Stimulated activated CD4-positive, alpha-beta T cell treated with anti-CD3 and anti-CD28 coated beads, TNF-alpha, amount 100 ng/mL, for 24 hours (primary cell): ENCODE results near the gene IFFO2.
A peak's percentile ranks its signal among the peaks of the same experiment; 100 is the strongest.
"Not testable (repeated sequence)": the region's sequence is repeated elsewhere in the genome, so short reads cannot be mapped to it uniquely, and the experiment has no call there.

Experiments
- DNase-seq, 3 experiments: peaks; one replicate each; pipeline ENCODE4 v3.0.0-alpha.2; 2020; ENCODE audit warnings: low read depth in 3 of 3

Gene IFFO2

DNA sequence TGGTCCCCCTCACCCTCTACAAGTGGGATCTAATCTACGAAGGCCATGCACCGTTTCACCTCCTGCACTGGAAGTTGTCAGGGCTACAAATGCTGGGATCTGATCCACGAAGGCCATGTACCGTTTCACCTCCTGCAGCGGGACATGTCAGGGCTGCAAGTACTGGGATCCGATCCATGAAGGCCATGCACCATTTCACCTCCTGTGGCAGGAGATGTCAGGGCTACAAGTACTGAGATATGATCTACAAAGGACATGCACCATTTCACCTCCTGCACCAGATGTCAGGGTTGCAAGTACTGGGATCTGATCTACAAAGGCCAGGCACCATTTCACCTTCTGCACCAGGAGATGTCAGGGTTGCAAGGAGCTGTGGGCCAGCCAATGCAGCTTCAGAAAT, 61.2 kb downstream of the IFFO2 start:
- DNase-seq = no peak

DNA sequence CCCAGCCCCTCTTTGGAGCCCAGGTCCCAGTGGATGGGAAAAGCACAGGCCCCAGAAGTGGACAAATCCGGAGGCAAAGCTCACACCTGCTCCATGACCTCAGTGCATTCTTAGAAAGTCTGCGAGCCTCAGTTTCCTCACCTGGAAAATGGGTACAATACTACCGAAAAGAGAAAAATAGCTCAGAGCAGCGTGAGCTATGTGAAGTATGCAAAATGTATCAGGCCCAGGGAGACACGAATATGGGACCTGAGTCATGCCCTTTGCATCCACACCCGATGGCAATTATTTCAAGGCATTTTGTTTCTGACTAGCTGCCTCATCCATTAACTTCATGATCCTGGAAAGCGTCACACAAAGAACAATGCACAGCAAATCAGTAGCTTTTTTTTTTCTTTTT, 63.4 kb downstream of the IFFO2 start:
- no peak for DNase-seq

DNA sequence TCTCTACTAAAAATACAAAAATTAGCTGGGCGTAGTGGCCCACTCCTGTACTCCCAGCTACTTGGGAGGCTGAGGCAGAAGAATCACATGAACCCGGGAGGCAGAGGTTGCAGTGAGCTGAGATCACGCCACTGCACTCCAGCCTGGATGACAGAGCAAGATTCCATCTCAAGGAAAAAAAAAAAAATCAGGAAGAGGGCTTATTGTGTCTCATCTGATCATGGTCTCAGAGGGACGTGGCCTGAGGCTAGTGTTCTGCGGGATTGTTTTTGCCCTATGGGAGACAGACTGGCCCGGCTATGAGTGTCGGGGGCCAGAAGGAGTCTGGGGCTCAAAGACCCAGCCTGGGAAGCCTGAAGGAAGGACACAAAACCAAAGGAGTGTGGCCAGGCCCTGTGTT, 64.6 kb downstream of the IFFO2 start:
- DNase-seq = not testable (repeated sequence)

DNA sequence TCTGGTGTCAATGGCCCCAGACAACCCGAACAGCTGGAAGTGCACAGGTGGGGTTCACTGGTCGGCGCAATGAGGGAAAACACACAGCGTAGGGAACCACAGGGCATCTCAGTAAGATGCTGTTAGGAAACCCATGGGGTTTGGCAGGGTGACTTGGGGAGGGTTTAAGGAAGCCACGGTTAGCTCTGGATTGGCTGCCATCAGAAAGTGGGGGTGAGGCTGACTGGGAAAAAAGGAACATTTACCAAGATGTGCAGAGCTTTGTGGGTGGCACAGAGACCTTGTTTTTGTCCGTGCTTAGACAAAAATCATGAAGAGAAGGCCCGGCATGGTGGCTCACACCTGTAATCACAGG, 65.1 kb downstream of the IFFO2 start:
- DNase-seq = no peak

DNA sequence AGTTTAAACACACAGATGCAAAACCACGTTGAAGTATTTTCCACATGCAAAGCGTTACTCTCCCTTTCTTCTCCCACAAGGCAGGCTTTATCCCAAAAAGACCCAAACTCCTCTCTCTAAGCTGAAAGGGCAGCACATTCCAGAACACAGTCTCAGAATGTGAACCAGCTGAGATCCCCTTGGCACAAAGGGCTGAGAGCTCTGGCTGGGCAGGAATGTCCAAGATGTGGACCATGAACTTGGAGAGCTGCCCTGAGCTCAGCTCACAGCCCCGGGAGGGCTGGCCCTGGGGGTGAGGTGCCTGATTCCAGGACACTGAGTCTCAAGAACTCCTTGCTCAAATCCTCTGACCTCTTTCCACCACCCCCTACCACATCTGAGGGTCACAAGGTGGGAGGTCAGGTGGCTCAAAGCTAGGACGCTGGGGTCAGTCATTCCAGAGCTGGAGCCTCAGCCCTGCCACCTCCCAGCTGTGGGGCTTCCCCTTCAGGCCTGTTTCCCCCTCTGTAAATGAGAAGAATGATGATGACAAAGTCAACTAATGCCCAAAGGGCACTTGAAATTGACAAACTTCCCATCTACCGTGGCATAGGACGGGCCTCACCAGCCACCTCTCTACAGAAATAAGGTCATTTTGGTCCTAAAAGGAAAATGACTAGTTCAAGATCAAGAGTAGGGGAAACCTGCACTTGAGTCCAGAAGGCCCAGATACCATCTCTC, 65.6 kb downstream of the IFFO2 start:
- no peak for DNase-seq

DNA sequence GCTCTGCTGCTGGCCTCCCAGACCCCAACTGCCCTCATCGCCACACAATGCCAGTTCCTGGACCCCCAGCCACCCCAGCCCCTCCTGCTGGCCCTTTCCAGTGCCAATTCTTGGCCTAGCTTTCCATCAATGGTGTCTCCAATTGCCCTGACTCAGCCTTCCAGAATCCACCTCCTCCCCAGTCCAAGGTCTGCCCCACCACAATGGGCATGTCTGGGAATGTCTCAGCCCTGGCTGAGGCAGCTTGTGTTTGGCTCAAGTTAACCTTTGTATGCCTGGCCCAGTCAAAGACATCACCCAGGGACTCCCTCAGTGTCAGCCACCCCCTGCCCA, 70.5 kb downstream of the IFFO2 start:
- DNase-seq = no peak

DNA sequence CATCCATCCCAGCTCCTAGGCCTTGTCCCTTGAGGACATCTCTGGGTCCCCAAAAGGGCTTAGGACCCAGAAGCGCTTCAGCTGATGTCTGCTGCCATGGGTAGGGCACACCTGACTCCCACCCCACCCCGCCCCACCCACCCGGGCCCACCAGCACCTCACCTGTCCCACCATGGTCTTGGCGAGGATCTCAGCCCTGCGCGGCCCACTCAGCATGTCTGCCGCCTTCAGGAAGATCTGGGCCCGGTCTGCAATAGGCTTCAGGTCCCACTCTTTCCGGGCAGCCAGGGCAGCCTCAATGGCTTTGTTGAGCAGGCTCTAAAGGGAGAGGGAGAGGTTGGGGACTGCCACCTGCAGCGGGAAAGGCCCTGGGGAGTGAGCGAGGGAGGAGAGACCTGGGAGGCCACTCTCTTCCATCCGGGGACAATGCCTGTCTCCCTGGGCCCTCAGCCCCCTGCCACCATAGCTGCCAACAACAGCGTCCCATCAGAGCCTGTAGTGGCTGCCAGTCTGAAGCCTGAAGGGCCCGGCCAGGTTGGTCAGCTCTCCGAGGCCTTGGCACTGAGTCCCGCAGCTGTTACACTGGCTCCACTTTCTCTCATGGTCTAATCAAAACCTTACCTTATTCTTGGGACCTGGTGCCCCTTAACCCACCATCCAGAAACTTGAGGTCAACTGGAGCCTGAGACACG, 71.0 kb downstream of the IFFO2 start:
- DNase-seq = no peak

DNA sequence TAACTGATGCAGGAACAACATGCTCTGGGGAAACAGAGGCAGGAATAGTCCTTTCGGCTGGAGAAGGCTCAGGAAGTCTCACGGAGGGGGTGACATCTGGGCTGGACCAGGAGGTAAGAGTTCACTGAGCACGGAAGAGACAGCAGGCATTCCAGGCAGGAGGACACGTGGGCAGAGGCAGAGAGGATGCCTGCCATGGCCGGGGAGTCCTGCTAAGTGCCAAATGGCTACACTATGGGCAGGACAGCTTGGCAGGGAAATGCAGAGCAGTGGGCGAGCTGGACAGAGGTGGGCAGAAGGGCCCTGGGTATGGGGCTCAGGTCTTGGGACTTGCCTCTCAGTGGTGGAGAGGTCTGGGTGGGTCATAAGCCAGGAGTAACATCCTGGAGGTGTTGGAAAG, 71.7 kb downstream of the IFFO2 start:
- DNase-seq = no peak

DNA sequence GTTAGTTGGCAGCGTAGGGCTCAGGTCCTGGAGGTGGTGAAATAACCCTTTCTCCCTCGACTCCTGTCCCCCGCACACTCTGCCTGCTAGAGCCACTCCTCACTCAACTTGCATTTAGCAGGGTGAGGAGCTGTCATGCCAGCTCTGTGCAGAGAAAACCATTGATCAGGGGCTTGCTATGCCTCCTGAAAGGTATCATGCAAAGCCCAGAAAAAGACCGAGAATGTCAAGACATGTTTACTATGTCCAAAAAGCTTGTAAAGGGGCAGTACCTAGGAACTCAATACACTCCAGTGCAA, 72.1 kb downstream of the IFFO2 start:
- no peak for DNase-seq

DNA sequence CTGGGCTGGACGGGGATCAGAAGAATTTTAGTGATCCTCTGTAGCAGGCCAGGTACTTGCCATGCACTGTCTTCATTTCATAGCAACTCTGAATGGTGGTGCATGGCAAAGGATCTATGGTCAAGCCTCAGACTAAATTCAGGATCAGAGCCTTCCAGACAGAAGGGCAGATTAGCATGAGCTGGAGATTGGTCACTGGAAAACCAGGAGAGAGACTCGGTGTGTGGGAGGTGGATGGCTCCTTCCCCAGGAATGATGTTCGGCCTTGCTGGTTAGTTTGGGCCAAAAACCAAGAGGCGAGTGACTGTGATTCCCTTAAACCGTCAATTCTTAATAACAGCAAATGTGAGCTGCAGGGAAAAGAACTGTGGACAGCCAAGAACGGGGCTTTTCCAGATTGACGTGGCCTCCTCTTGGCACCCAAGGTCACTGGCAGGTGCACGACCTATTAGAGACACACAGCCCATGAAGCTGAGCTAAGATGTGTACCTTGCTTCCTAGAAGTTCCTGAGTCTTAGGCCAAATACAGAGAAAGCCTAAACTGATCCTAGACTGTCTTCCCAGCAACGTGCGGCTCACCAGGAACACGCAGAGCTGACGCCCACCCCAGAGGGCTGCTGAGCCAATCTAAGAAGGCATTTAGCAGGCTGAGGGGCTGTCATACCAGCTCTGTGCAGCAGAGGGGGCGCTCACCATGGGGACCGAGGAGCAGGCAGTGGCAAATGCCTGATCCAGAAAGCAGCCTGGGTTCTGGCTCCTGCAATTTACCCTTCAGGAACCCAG, 72.6 kb downstream of the IFFO2 start:
- peak; percentile 46 to 75 (median 54) for DNase-seq

DNA sequence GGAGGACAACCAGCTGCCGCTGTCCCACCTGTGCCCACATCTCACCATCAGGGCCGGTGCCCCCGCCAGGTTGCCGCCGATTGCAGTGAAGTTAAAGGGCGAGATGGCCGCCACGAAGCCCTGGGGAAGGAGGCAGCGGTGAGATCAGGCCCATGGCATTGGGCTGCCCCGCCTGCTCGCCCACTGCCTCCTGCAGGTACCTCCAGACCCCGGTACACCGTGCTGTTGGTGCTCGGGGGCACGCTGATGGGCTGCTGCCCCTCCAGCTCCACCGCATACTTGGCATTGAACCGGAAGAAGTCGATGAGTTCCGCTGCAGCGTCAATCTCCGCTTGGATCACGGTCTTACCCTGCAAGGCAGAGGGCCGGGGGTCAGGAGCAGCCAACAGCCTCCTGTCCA, 73.4 kb downstream of the IFFO2 start:
- no peak for DNase-seq

DNA sequence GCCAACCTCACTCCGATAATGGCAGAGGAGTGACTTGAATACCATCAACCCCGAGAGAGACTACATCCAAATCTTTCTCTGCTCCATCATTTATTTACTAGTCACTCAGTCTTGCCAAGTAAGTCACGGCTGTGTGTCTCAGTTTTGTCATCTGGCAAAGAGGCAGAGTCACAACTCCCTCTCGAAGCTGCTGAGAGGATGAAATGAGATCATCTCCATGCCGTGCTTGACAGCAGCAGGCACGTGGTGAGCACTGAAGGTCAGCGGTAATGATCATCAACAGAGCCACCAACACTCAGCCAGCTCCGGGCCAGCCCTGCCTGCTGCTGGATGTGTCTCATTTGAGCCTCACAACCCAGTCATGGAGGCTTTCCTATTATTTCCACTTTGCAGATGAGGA, 74.0 kb downstream of the IFFO2 start:
- DNase-seq = no peak

DNA sequence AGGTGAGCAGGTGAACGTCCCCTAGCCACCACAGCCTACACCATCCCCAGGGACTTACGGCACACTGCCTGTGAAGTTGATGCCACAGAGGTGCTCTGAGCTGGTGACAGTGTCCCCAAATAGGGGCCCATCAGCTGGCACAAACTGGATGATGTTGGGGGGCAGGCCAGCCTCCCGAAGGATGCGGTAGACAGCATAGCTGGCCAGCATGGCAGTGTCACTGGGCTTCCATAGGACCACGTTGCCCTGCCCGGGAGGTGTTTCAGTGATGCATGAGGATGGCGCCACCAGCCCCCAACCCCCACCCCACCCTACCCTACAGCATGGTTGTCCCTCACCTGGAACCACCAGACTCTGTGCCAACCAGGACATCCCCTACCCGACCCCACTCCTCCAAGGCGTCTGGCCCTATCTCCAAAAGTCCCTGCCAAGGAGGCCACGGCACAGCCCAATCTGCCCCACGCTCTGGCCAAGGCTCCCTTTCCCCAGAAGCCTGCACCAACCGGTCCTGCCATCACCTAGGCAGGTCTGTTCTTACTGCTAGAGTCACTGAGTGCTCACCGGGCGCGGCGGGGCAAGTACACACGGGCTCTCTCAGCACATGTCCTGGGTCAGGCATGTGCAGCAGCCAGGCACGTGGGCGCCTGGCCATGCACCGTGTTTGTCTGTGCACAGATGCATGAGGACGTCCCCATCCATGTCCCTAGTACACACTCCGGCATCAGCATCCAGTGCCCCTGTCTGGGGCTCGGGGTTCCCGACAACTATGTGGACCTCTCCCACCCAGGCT, 74.6 kb downstream of the IFFO2 start:
- no peak for DNase-seq

DNA sequence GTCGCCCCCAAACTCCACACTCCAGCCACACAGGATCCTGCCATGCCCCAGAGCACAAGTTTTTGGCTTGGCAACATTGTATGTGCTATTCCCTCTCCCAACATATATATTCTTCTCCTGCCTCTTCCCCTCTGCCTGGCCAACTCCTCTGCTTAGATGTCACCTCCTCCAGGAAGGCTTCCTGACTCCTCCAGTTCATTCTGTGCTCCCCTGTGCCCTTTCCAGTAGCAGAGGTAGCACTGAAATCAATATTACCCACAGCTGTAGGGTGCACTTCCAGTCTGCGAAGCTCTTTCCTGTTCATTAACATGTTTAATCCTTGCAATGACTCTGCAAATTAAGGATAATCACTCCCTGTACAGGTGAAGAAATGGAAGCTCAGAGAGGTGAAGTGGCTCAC, 75.3 kb downstream of the IFFO2 start:
- no peak for DNase-seq

DNA sequence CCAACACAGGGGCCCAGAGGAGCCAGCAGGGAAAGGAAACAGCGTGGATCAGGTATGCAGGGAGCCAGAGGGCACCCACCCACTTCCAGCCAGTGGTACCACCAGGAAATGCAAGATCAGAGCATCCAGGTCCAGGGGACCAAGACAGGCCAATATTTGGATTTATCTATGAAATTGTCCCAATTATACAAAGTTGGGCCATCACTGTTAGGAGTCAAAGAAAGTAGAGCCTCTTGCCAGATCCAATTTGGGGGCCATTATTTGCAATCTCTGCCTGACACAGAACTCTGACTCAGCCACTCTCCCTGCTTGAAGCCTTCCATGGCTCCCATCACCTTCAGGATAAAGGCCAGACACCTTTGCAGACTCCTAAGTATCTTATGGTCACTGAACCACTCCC, 75.9 kb downstream of the IFFO2 start:
- no peak for DNase-seq

DNA sequence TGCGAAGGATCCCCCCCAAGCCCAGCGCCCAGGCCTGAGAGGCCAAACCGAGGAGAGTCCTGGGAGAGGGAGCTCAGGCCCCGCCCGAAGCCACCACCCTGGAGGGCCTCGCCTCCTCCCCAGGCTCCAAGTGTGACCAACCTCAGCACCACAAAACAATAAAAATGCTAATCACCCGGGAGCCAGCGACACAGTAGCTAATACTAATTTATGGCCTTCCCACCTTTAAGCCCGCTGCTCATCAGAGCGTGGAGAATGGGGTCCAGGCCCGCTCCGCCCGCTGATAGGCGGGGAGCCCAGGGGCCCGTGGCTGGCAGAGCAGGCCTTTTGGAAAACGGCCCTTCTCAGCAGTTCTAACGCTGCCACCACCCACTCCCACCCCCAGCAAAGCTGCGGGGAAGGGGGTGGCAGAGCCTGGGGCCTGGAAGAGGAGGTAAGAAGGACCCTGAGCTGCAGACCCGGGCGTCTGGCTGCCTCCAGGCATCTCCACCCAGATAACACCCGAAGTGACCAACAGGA, 76.6 kb downstream of the IFFO2 start:
- DNase-seq = no peak

DNA sequence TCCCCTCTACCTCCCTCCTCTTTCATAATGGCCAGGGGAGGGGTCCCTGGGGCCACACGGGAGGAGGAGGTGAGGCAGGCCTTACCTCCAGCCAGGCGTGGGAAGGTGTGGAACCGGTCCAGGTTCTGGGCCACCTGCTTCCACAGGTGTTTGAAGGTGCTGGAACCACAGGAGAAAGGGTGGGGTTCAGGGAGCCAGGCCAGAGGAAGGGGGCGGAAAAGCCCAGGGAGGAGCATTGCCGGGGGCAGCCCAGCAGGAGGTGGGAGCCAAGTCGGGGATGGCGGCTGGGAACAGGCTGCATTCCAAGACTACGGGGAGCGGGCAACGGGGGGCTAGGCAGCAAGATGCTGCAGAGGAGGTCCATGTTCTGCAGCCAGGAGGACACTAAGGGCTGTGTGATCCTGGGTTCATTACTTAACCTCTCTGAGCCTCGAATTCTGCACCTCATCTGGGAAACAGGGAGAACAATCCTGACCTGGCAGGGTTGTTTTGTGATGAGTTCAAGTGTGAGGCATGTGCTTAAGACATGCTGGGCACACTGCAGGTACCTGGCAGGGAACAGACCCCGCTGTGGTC, 77.2 kb downstream of the IFFO2 start:
- DNase-seq = no peak

DNA sequence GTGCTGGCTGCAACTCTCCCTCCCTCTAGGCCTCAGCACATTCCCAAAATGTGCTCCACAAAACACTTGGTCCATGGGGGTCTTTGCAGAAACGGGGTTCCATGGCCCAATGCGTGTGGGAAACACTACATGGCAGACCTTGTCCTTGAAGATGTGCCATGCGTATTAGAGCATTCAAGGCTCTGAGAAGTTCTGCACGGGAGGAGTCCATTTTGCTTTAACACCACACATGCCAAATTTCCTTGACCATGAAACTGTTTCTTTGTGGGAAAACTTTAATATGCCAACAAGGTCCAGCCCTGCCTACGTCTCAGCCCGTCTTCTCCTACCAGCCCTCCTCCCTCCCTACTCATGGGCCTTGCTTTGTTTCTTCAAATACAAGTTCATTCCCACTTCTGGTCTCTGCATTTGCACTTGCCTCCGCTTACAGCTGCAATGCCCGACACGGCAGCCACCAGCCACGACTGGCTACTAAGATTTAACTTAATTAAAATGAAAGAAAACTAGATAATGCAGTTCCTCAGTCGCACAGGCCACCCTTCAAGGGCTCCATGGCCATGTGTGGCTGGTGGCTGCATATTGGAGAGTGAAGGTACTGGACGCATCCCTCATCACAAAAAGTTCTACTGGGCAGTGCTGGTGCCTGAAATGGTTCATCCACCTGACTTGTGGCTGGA, 77.8 kb downstream of the IFFO2 start:
- no peak for DNase-seq

DNA sequence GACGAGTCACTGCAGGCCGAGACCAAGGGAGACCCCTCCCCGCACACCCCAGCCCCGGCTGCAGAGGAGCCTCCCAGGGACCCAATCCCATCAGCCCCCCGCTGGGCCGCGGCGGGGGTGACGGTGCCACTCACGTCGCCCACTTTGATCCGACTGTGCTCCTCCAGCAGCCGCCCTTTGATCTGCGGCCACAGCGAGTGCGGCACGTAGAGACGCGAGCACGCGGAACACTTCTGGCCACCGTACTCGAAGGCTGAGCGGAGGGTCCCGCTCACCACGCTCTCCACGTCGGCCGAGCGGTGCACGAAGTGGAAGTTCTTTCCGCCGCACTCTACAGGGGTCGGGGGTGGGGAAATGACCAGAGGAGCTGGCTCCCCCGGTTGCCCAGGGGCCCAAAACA, 79.2 kb downstream of the IFFO2 start:
- DNase-seq = no peak

DNA sequence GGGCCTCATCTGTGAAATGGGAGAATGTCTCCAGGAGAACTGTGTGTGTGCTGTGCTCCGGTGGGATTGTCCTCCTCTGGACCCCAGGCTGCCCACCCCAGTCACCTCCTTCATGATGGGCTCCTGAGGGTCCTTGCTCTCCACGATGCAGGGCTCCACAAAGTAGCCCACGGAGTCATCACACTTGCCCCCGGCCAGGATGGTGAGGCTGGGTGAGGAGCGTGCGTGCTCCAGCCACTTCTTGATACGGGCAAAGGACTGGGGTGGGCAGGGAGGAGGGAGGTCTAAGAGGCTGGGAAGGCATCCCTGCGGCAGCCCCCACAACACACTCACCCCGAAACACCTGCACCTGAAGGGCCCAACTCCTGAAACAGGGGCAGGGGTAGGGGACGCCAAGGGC, 80.3 kb downstream of the IFFO2 start:
- DNase-seq = no peak

DNA sequence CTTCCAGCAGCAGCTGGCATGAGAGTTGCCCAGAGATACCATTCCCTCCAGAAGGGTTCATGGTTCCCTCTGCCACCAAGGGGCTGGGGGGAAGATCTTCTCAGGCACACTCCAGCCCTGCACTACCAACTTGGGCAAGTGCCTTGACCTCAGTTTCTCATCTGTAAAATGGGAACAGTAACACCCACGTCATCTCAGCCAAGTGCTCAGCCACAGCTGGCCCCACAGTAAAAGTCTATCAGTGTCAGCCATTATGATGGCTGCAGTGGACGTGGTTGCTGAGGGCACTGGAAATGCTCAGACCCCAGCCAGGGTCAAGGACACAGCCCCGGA, 80.7 kb downstream of the IFFO2 start:
- DNase-seq = no peak
